COLO668 (cell line): ENCODE results near the gene MT1H.
"Not testable (repeated sequence)": the region's sequence is repeated elsewhere in the genome, so short reads cannot be mapped to it uniquely, and the experiment has no call there.

ENCODE experiments used
- DNase-seq: peaks from one replicate; lab custom pipeline; 2025; ENCODE audit not compliant: unreplicated experiment; lab: John Stamatoyannopoulos, UW

Gene MT1H

GRCh38 chr16:56664506-56664905 is 5.1 kb upstream of the MT1H start:
- DNase-seq, result no peak

- DNase-seq, result not testable (repeated sequence)
Observed at GRCh38 chr16:56665286-56666261, 4.0 kb upstream of the MT1H start.

GRCh38 chr16:56667581-56668571 is 1.7 kb upstream of the MT1H start, which contains the start of gene MT1G:
MT1G (minus strand) TSS chr16:56668065; CDS start chr16:56667993, 72 bp downstream.
- no peak for DNase-seq

- no peak for DNase-seq
Observed at GRCh38 chr16:56669840-56670619, 416 bp downstream of the MT1H start.

- no peak for DNase-seq
Observed at GRCh38 chr16:56670620-56670934, 963 bp downstream of the MT1H start.

GRCh38 chr16:56671691-56672090 is 2.1 kb downstream of the MT1H start:
- DNase-seq, result not testable (repeated sequence)

- DNase-seq, result not testable (repeated sequence)
Observed at GRCh38 chr16:56672171-56672570, 2.6 kb downstream of the MT1H start.

- no peak for DNase-seq
Observed at GRCh38 chr16:56672761-56673536, 3.3 kb downstream of the MT1H start.

- no peak for DNase-seq
Observed at GRCh38 chr16:56673921-56674320, 4.3 kb downstream of the MT1H start.

GRCh38 chr16:56674570-56674969 is 5.0 kb downstream of the MT1H start:
- DNase-seq, result not testable (repeated sequence)

GRCh38 chr16:56675685-56676210 is 6.1 kb downstream of the MT1H start:
- DNase-seq, result no peak

GRCh38 chr16:56677474-56677873 is 7.9 kb downstream of the MT1H start:
- DNase-seq, result no peak

GRCh38 chr16:56679078-56679730 is 9.6 kb downstream of the MT1H start:
- DNase-seq, result no peak

GRCh38 chr16:56679818-56680217 is 10.2 kb downstream of the MT1H start:
- DNase-seq, result no peak

- DNase-seq, result peak; percentile 86
Observed at GRCh38 chr16:56681939-56682702, 12.5 kb downstream of the MT1H start, which contains the start of gene MT1X. MT1X (plus strand) TSS chr16:56682470; CDS start chr16:56682541, 71 bp downstream.

- DNase-seq, result no peak
Observed at GRCh38 chr16:56682703-56683397, 13.2 kb downstream of the MT1H start.

GRCh38 chr16:56683424-56684172 is 14.0 kb downstream of the MT1H start:
- no peak for DNase-seq
